Measurements from ENCODE around the gene CD55. TPM values are rescaled to one million over a fixed set of nuclear protein-coding genes. Genes with fewer than 3 reads are reported as not detected.

Gene CD55
- total and polyA plus RNA-seq, 2 of the 8 experiments (the other 6 are each of a cell fraction or from before 2014, with no cell fraction given), result 20.1 to 22.8 TPM

DNA sequence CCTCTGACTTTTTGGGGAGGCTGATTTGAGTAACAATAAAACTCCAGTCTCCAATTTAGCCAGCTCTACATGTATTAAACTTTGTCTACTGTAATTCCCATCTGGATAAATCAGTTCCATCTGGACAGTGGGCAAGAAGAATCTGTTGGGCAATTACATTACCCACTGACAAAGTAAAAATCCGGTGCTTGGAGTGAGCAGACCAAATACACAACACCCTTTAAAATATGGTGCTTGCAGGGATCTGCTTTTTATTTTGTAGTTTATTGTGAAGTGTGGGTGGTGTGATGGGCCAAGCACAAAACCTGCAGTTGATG lies 8.9 kb upstream of the CD55 start:
- Histone ChIP-seq H2AK5ac (ENCODE audit: low read depth, low read length) (no peak overlapping the region), H3K4me2 (ENCODE audit: insufficient read depth in 1 of 2, low read depth in 2 of 2, low read length in 2 of 2) (no peak overlapping the region), H3K9ac (replicated peaks in 1 of 4; ENCODE audit: extremely low read depth in 1 of 4, low read depth in 3 of 4, low read length in 3 of 4) (no peak overlapping the region), H2BK15ac (ENCODE audit: low read length) (no peak overlapping the region), H3K9me3 (ENCODE audit: insufficient read depth in 2 of 2, low read depth in 1 of 2, low read length in 1 of 2) (no peaks in the 10 kb centered on the region), H3K79me1 (ENCODE audit: low read depth, low read length) (no peaks in the 10 kb centered on the region), H3K4me1 (replicated peaks in 1 of 4; ENCODE audit: control insufficient read depth in 3 of 4, insufficient read depth in 4 of 4, low read length in 3 of 4) (peaks cover 1 to 7% (median 6%) of the 10 kb centered on the region in 4 experiments; a peak in 3 of 7 replicates), H2BK120ac (replicated peaks; ENCODE audit: low read depth, low read length) (no peak overlapping the region), H3K18ac (ENCODE audit: extremely low read depth, low read length) (no peak overlapping the region), H2BK20ac (ENCODE audit: low read length) (no peak overlapping the region), H3K36me3 (ENCODE audit: control insufficient read depth in 2 of 4, insufficient read depth in 4 of 4, low read length in 3 of 4) (no peaks in the 10 kb centered on the region; a peak in 1 of 8 replicates), H3K14ac (ENCODE audit: insufficient read length) (no peak overlapping the region), H2AFZ (ENCODE audit: low read length) (no peak overlapping the region), H3K56ac (replicated peaks; ENCODE audit: insufficient read length, low read depth, low read length) (no peak overlapping the region), H3K4me3 (ENCODE audit: extremely low read depth in 1 of 4, insufficient read depth in 2 of 4, low read depth in 3 of 4, low read length in 4 of 4) (no peak overlapping the region), H3K79me2 (ENCODE audit: control insufficient read depth in 1 of 2, insufficient read depth in 2 of 2, low read length in 2 of 2) (no peaks in the 10 kb centered on the region), H4K5ac (ENCODE audit: insufficient read length, low read depth, low read length) (no peak overlapping the region), H3K23me2 (ENCODE audit: low read depth, low read length) (peaks cover 4% of the 10 kb centered on the region), H3K27ac (ENCODE audit: low read depth, low read length) (no peak overlapping the region), H4K91ac (replicated peaks; ENCODE audit: insufficient read length, low read length) (no peak overlapping the region), H3K4ac (replicated peaks; ENCODE audit: insufficient read length, low read depth, low read length) (no peak overlapping the region), H4K8ac (ENCODE audit: extremely low read depth, insufficient read depth, low read length) (no peak overlapping the region), H2BK12ac (ENCODE audit: low read depth, low read length) (no peak overlapping the region), H4K20me1 (replicated peaks in 1 of 2; ENCODE audit: control insufficient read depth in 1 of 2, insufficient read depth in 2 of 2, low read length in 2 of 2) (peaks cover 0 to 3% of the 10 kb centered on the region in 2 experiments), H2BK5ac (ENCODE audit: low read depth, low read length) (no peak overlapping the region), H3K27me3 (replicated peaks in 1 of 4; ENCODE audit: control insufficient read depth in 3 of 4, extremely low read depth in 1 of 4, insufficient read depth in 3 of 4, low read length in 3 of 4) (no peaks in the 10 kb centered on the region), H3K23ac (ENCODE audit: insufficient read length) (no peak overlapping the region)
- WGBS, 2 experiments (ENCODE audit: extremely low coverage in 1 of 2, insufficient coverage in 1 of 2, insufficient read length in 1 of 2, insufficient replicate concordance in 2 of 2, low coverage in 1 of 2, low lambda C conversion rate in 2 of 2, missing lambda C conversion rate in 1 of 2), result 82% methylated on average over 1 of the region's 1 CpG; no CpG with 5 or more reads in 1 of the 2 experiments
- POLR2A ChIA-PET (ENCODE audit: partially characterized antibody), result interaction anchor here (2.6 kb wide), 1 partner anchor 9 kb away, joined by 21 read pairs; the partner anchor contains the start of gene CD55
- CTCF ChIA-PET (ENCODE audit: partially characterized antibody), result interaction anchor here (1.9 kb wide), 1 partner anchor 9 kb away, joined by 6 read pairs; the partner anchor contains the start of gene CD55
- FAIRE-seq (no peak), DNase-seq (ENCODE audit: low read depth in 1 of 2, low spot score in 2 of 2) (no peak)
- TF ChIP-seq POLR2A (IDR thresholded peaks at IDR 0.05; ENCODE audit: control extremely low read depth in 1 of 2, low read depth in 2 of 2, low read length in 2 of 2), result no peak
- TF ChIP-seq, protein P1, sequence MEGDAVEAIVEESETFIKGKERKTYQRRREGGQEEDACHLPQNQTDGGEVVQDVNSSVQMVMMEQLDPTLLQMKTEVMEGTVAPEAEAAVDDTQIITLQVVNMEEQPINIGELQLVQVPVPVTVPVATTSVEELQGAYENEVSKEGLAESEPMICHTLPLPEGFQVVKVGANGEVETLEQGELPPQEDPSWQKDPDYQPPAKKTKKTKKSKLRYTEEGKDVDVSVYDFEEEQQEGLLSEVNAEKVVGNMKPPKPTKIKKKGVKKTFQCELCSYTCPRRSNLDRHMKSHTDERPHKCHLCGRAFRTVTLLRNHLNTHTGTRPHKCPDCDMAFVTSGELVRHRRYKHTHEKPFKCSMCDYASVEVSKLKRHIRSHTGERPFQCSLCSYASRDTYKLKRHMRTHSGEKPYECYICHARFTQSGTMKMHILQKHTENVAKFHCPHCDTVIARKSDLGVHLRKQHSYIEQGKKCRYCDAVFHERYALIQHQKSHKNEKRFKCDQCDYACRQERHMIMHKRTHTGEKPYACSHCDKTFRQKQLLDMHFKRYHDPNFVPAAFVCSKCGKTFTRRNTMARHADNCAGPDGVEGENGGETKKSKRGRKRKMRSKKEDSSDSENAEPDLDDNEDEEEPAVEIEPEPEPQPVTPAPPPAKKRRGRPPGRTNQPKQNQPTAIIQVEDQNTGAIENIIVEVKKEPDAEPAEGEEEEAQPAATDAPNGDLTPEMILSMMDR (IDR thresholded peaks at IDR 0.05; ENCODE audit: control extremely low read depth in 1 of 3, insufficient read depth in 1 of 3, low read depth in 1 of 3, low read length in 3 of 3), result no peak
- TF ChIP-seq JUN (IDR thresholded peaks at IDR 0.05; ENCODE audit: low read depth, low read length), result no peak
- TF ChIP-seq TCF12 (IDR thresholded peaks at IDR 0.05; ENCODE audit: low read depth, low read length), result no peak
- no peak for TF ChIP-seq SIX5 (IDR thresholded peaks at IDR 0.05; ENCODE audit: low read depth, low read length)
- TF ChIP-seq CHD1 (IDR thresholded peaks at IDR 0.05; ENCODE audit: low read depth, low read length), result no peak
- TF ChIP-seq, protein P2, sequence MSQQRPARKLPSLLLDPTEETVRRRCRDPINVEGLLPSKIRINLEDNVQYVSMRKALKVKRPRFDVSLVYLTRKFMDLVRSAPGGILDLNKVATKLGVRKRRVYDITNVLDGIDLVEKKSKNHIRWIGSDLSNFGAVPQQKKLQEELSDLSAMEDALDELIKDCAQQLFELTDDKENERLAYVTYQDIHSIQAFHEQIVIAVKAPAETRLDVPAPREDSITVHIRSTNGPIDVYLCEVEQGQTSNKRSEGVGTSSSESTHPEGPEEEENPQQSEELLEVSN (IDR thresholded peaks at IDR 0.05), result no peak
- TF ChIP-seq PHF8 (conservative IDR thresholded peaks at IDR 0.05; ENCODE audit: low read depth, low read length), result no peak
- no peak for TF ChIP-seq HDAC2 (IDR thresholded peaks at IDR 0.05; ENCODE audit: borderline replicate concordance in 1 of 2, low read depth in 2 of 2, low read length in 2 of 2)
- TF ChIP-seq SRF (IDR thresholded peaks at IDR 0.05; ENCODE audit: low read depth, low read length), result no peak
- TF ChIP-seq CBX8 (IDR thresholded peaks at IDR 0.05; ENCODE audit: borderline replicate concordance, low read depth, low read length), result no peak
- TF ChIP-seq BACH1 (IDR thresholded peaks at IDR 0.05; ENCODE audit: low read length), result no peak
